GM18508 (cell line): Measurements from ENCODE around the gene SATB1.

Experiments
- ATAC-seq: cut with Tn5 transposase; IDR thresholded peaks from one replicate; pipeline ENCODE4 v1.9.1; 2021; ENCODE audit warnings: moderate number of reproducible peaks; ENCODE audit not compliant: insufficient read depth, unreplicated experiment

Gene SATB1

DNA sequence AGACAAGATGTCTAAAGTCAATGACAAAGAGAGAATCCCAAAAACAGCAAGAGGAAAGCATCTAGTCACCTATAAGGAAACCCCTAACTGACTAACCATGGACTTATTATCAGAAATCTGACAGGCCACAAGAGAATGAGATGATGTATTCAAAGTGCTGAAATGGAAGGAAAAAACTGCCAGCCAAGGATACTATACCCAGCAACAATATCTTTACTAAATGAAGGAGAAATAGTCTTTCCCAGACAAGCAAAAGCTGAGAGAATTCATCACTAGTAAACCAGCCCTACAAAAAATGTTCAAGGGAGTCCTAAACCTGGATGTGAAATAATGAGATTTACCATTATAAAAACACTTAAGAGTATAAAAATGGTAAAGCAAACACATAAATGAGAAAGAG lies 128.0 kb downstream of the SATB1 start:
- no peak for ATAC-seq
